ENCODE results near the gene HEMGN. TPM values are rescaled to one million over a fixed set of nuclear protein-coding genes. Genes with fewer than 3 reads are reported as not detected.

The HEMGN gene
- total and polyA plus RNA-seq, 10 of the 15 experiments (the other 5 are each of a cell fraction or from before 2014, with no cell fraction given), result 0.03 to 0.28 (median 0.09) TPM; not detected in 4

- no peak for TF ChIP-seq E4F1 (IDR thresholded peaks at IDR 0.05; ENCODE audit: borderline replicate concordance, partially characterized antibody)
- no peak for TF ChIP-seq ZSCAN29 (IDR thresholded peaks at IDR 0.05)
- no peak for TF ChIP-seq CEBPB (IDR thresholded peaks at IDR 0.05; ENCODE audit: borderline replicate concordance in 1 of 2, low read depth in 2 of 2, low read length in 2 of 2)
- TF ChIP-seq BCL11A (IDR thresholded peaks at IDR 0.05; ENCODE audit: low read depth, low read length), result no peak
Measured at GRCh38 chr9:97940741-97941140, 2.8 kb upstream of the HEMGN start (continued).

- H3K36me3 ChIP-seq (ENCODE audit: control insufficient read depth in 2 of 2, insufficient read depth in 2 of 2, low read length in 1 of 2), result no peaks in the 10 kb centered on the region
- no peaks in the 10 kb centered on the region for H3K9me3 ChIP-seq (replicated peaks; ENCODE audit: control insufficient read depth, insufficient read depth, low read length)
- no peaks in the 10 kb centered on the region for H4K20me1 ChIP-seq (ENCODE audit: control insufficient read depth, insufficient read depth)
- intact Hi-C loops (cut with micrococcal nuclease; ENCODE audit: unreplicated experiment), result no loop called here
- peaks cover 7% of the 10 kb centered on the region; the same call in 1 of the 2 replicates for H3K4me1 ChIP-seq (ENCODE audit: control insufficient read depth, insufficient read depth, low read length)
- ChIA-PET SMC1A (ENCODE audit: uncharacterized antibody, unreplicated experiment) (no interaction called here), RAD21 (ENCODE audit: unreplicated experiment) (no interaction called here), CTCF (interaction anchor here (0.7 kb wide), 1 partner anchor 39 kb away, joined by 3 read pairs; no protein-coding TSS in a partner anchor), POLR2A (no interaction called here)
- FAIRE-seq (no peak), DNase-seq (ENCODE audit: low read depth, low spot score) (no peak), ATAC-seq (no peak)
- no peak overlapping the region for H3K4me3 ChIP-seq
- no peak overlapping the region for H3K27ac ChIP-seq (ENCODE audit: control insufficient read depth, insufficient read depth)
- H2AFZ ChIP-seq (ENCODE audit: control insufficient read depth, low read depth, low read length), result no peak overlapping the region
- in situ Hi-C loops (cut with MboI), result no loop called here
- H3K9ac ChIP-seq (ENCODE audit: control insufficient read depth, insufficient read depth, low read length), result no peak overlapping the region
- no peak overlapping the region for H3K4me2 ChIP-seq (ENCODE audit: control insufficient read depth, insufficient read depth)
- TF ChIP-seq IKZF1 (conservative IDR thresholded peaks at IDR 0.05), result no peak
- TF ChIP-seq CBFB (IDR thresholded peaks at IDR 0.05; ENCODE audit: low read depth), result no peak
- TF ChIP-seq HCFC1 (IDR thresholded peaks at IDR 0.05; ENCODE audit: low read length), result no peak
- no peak for TF ChIP-seq CREM (IDR thresholded peaks at IDR 0.05; ENCODE audit: low read depth)
- TF ChIP-seq ZNF592 (IDR thresholded peaks at IDR 0.05), result no peak
- no peak for TF ChIP-seq TBL1XR1 (IDR thresholded peaks at IDR 0.05; ENCODE audit: low read depth, low read length)
- no peak for TF ChIP-seq BACH1 (IDR thresholded peaks at IDR 0.05; ENCODE audit: borderline replicate concordance)
- no peak for TF ChIP-seq RELA (IDR thresholded peaks at IDR 0.05; ENCODE audit: borderline replicate concordance, partially characterized antibody)
- TF ChIP-seq ZNF384 (IDR thresholded peaks at IDR 0.05; ENCODE audit: borderline replicate concordance, low read depth, low read length), result no peak
- TF ChIP-seq MTA3 (IDR thresholded peaks at IDR 0.05; ENCODE audit: borderline replicate concordance, low read length), result no peak
- no peak for TF ChIP-seq SUPT20H (IDR thresholded peaks at IDR 0.05; ENCODE audit: borderline replicate concordance, control insufficient read depth, low read depth, low read length)
- no peak for TF ChIP-seq CBX5 (IDR thresholded peaks at IDR 0.05; ENCODE audit: low read depth)
- TF ChIP-seq EZH2 (IDR thresholded peaks at IDR 0.05; ENCODE audit: borderline replicate concordance, control insufficient read depth, low read depth, low read length), result no peak
- no TSS peak for BruUV-seq (replicated peaks)
- no peaks in the 10 kb centered on the region for H3K27me3 ChIP-seq (replicated peaks in 1 of 2; ENCODE audit: control insufficient read depth in 2 of 2, insufficient read depth in 2 of 2, low read length in 1 of 2)
- H3K79me2 ChIP-seq (ENCODE audit: control insufficient read depth, insufficient read depth, low read length), result no peaks in the 10 kb centered on the region
Measured at GRCh38 chr9:97940233-97940632, 2.3 kb upstream of the HEMGN start.

All from GM12878 (cell line).